IPS DF 6.9 (cell line): ENCODE measurements around the gene PARP14.
"Not testable (repeated sequence)": the region's sequence is repeated elsewhere in the genome, so short reads cannot be mapped to it uniquely, and the experiment has no call there.

ENCODE experiments used
- DNase-seq: peaks from one replicate; pipeline ENCODE4 v3.0.0-alpha.2; 2013; ENCODE audit warnings: low read depth, low spot score
- H3K27ac ChIP-seq: one replicate; pipeline ENCODE4 v1.5.1; 2013; ENCODE audit warnings: low read length, control low read depth
- H3K27me3 ChIP-seq: 2 replicates; pipeline ENCODE4 v1.6.1; 2013; ENCODE audit warnings: mild to moderate bottlenecking, low read length; ENCODE audit not compliant: control insufficient read depth, insufficient read depth
- H3K36me3 ChIP-seq: 2 replicates; pipeline ENCODE4 v1.6.1; 2013; ENCODE audit warnings: low read length; ENCODE audit not compliant: control insufficient read depth, insufficient read depth
- H3K4me1 ChIP-seq: 2 replicates; pipeline ENCODE4 v1.6.1; 2013; ENCODE audit warnings: low read length; ENCODE audit not compliant: control insufficient read depth, insufficient read depth
- H3K4me3 ChIP-seq: 2 replicates; pipeline ENCODE4 v1.5.1; 2013; ENCODE audit warnings: mild to moderate bottlenecking, low read length
- H3K9me3 ChIP-seq: 2 replicates; pipeline ENCODE4 v1.6.1; 2013; ENCODE audit warnings: low read length, inconsistent platforms; ENCODE audit not compliant: control insufficient read depth, insufficient read depth
- WGBS: extraction: QIAGEN DNeasy Blood & Tissue Kit; methylation state at CpG from one replicate; pipeline ENCODE4 v1.1.7; 2013; ENCODE audit warnings: mixed read lengths, missing lambda C conversion rate; ENCODE audit not compliant: insufficient read length, insufficient coverage; 5-methylcytosine and 5-hydroxymethylcytosine counted together

PARP14 gene

GRCh38 chr3:122716667-122717066 is 36.0 kb downstream of the PARP14 start:
- peaks cover 3% of the 10 kb centered on the region; the same call in 1 of the 2 replicates for H3K36me3 ChIP-seq
- no peaks in the 10 kb centered on the region for H3K9me3 ChIP-seq
- no CpG with 5 or more reads among the region's 4 CpGs for WGBS
- no peaks in the 10 kb centered on the region for H3K4me1 ChIP-seq
- no peak overlapping the region for H3K4me3 ChIP-seq
- no peaks in the 10 kb centered on the region for H3K27me3 ChIP-seq
- DNase-seq, result no peak
- no peak overlapping the region for H3K27ac ChIP-seq

- H3K27ac ChIP-seq, result no peak overlapping the region
- no peak for DNase-seq
- no CpG with 5 or more reads among the region's 3 CpGs for WGBS
- H3K9me3 ChIP-seq, result no peaks in the 10 kb centered on the region
- H3K4me1 ChIP-seq, result no peaks in the 10 kb centered on the region
- peaks cover under 1% of the 10 kb centered on the region; the same call in 1 of the 2 replicates for H3K36me3 ChIP-seq
- no peak overlapping the region for H3K4me3 ChIP-seq
- H3K27me3 ChIP-seq, result no peaks in the 10 kb centered on the region
Observed at GRCh38 chr3:122719273-122719921, 38.8 kb downstream of the PARP14 start.

- DNase-seq, result no peak
- H3K27me3 ChIP-seq, result no peaks in the 10 kb centered on the region
- no peak overlapping the region for H3K4me3 ChIP-seq
- no peaks in the 10 kb centered on the region for H3K4me1 ChIP-seq
- H3K36me3 ChIP-seq, result no peaks in the 10 kb centered on the region
- H3K9me3 ChIP-seq, result no peaks in the 10 kb centered on the region
- WGBS, result no CpG with 5 or more reads among the region's 20 CpGs
- H3K27ac ChIP-seq, result no peak overlapping the region
Observed at GRCh38 chr3:122725106-122725505, 44.5 kb downstream of the PARP14 start.

- no peaks in the 10 kb centered on the region for H3K36me3 ChIP-seq
- no peaks in the 10 kb centered on the region for H3K27me3 ChIP-seq
- WGBS, result no CpG with 5 or more reads among the region's 3 CpGs
- no peaks in the 10 kb centered on the region for H3K9me3 ChIP-seq
- H3K4me1 ChIP-seq, result no peaks in the 10 kb centered on the region
- no peak for DNase-seq
- H3K27ac ChIP-seq, result no peak overlapping the region
- H3K4me3 ChIP-seq, result no peak overlapping the region
Observed at GRCh38 chr3:122727294-122727693, 46.7 kb downstream of the PARP14 start.

GRCh38 chr3:122727766-122728165 is 47.1 kb downstream of the PARP14 start:
- H3K36me3 ChIP-seq, result no peaks in the 10 kb centered on the region
- no CpG with 5 or more reads among the region's 9 CpGs for WGBS
- no peak overlapping the region for H3K27ac ChIP-seq
- no peaks in the 10 kb centered on the region for H3K9me3 ChIP-seq
- no peaks in the 10 kb centered on the region for H3K4me1 ChIP-seq
- H3K27me3 ChIP-seq, result no peaks in the 10 kb centered on the region
- H3K4me3 ChIP-seq, result no peak overlapping the region
- no peak for DNase-seq

GRCh38 chr3:122728186-122728585 is 47.5 kb downstream of the PARP14 start:
- Histone ChIP-seq H3K27me3 (no peaks in the 10 kb centered on the region), H3K36me3 (no peaks in the 10 kb centered on the region), H3K4me1 (no peaks in the 10 kb centered on the region), H3K9me3 (no peaks in the 10 kb centered on the region; the same call in 1 of the 2 replicates), H3K27ac (no peak overlapping the region), H3K4me3 (no peak overlapping the region)
- no CpG with 5 or more reads among the region's 3 CpGs for WGBS
- DNase-seq, result no peak

- H3K36me3 ChIP-seq, result no peaks in the 10 kb centered on the region
- no peaks in the 10 kb centered on the region; the same call in 1 of the 2 replicates for H3K9me3 ChIP-seq
- H3K27ac ChIP-seq, result no peak overlapping the region
- DNase-seq, result no peak
- H3K27me3 ChIP-seq, result no peaks in the 10 kb centered on the region
- no peak overlapping the region for H3K4me3 ChIP-seq
- H3K4me1 ChIP-seq, result no peaks in the 10 kb centered on the region
- WGBS, result no CpG with 5 or more reads among the region's 8 CpGs
Observed at GRCh38 chr3:122728756-122729514, 48.3 kb downstream of the PARP14 start.

- Histone ChIP-seq H3K9me3 (no peaks in the 10 kb centered on the region; the same call in 1 of the 2 replicates), H3K4me1 (no peaks in the 10 kb centered on the region), H3K4me3 (no peak overlapping the region), H3K27ac (no peak overlapping the region), H3K36me3 (no peaks in the 10 kb centered on the region), H3K27me3 (no peaks in the 10 kb centered on the region)
- no peak for DNase-seq
- no CpG with 5 or more reads among the region's 4 CpGs for WGBS
Observed at GRCh38 chr3:122730240-122730639, 49.6 kb downstream of the PARP14 start.

- not testable (repeated sequence) for H3K4me1 ChIP-seq, H3K27me3 ChIP-seq, H3K9me3 ChIP-seq, DNase-seq, H3K36me3 ChIP-seq, H3K27ac ChIP-seq, H3K4me3 ChIP-seq
- no CpG with 5 or more reads among the region's 22 CpGs for WGBS
Observed at GRCh38 chr3:122732682-122733525, 52.3 kb downstream of the PARP14 start.

- H3K4me1 ChIP-seq, result no peaks in the 10 kb centered on the region
- no peaks in the 10 kb centered on the region for H3K27me3 ChIP-seq
- WGBS, result no CpG with 5 or more reads among the region's 3 CpGs
- no peak for DNase-seq
- no peak overlapping the region for H3K27ac ChIP-seq
- H3K4me3 ChIP-seq, result no peak overlapping the region
- no peaks in the 10 kb centered on the region for H3K9me3 ChIP-seq
- H3K36me3 ChIP-seq, result no peaks in the 10 kb centered on the region
Observed at GRCh38 chr3:122739172-122739571, 58.5 kb downstream of the PARP14 start.
